Esophagus squamous epithelium (tissue), 4 donors: Measurements from ENCODE around the gene ASB2.

Experiments
- POLR2A ChIP-seq, 4 donors: fragments of 450-650 bp; IDR thresholded peaks; one replicate each; pipeline ENCODE4 v1.6.1; 2017; ENCODE audit warnings: antibody characterized with exemption in 4 of 4, mild to moderate bottlenecking in 4 of 4, moderate library complexity in 3 of 4
- TF ChIP-seq, protein P1 (sequence below), 6 experiments: fragments of 450-650 bp in 4 of 6; fragments of 200-600 bp in 2 of 6; sonication (generic) in 2 of 6; IDR thresholded peaks; one replicate each; pipeline ENCODE4 v1.5.1; 2016 to 2019; ENCODE audit warnings: antibody characterized with exemption in 6 of 6, mild to moderate bottlenecking in 4 of 6, moderate library complexity in 4 of 6

DNA sequence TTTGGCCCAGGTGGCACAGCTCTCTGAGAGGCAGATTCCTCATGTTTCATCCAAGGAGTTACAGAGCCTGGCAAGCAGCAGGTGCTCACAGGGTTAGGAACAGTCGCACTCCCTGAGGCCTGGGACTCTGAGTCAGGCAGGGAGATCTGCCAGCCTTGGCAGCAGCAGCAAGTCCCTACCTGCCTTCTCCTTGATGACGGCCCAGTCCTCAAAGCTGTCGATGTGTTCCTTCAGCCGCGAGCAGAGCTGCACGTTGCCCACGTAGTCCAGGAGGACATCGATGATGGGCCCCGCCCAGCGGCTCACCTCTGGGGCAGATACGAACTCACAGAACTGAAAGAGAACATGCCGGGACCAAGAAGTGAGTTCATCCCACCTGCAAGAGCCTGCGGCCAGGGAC lies 38.9 kb downstream of the ASB2 start:
- TF ChIP-seq, protein P1, sequence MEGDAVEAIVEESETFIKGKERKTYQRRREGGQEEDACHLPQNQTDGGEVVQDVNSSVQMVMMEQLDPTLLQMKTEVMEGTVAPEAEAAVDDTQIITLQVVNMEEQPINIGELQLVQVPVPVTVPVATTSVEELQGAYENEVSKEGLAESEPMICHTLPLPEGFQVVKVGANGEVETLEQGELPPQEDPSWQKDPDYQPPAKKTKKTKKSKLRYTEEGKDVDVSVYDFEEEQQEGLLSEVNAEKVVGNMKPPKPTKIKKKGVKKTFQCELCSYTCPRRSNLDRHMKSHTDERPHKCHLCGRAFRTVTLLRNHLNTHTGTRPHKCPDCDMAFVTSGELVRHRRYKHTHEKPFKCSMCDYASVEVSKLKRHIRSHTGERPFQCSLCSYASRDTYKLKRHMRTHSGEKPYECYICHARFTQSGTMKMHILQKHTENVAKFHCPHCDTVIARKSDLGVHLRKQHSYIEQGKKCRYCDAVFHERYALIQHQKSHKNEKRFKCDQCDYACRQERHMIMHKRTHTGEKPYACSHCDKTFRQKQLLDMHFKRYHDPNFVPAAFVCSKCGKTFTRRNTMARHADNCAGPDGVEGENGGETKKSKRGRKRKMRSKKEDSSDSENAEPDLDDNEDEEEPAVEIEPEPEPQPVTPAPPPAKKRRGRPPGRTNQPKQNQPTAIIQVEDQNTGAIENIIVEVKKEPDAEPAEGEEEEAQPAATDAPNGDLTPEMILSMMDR (IDR thresholded peaks at IDR 0.05), result no peak
- TF ChIP-seq POLR2A (IDR thresholded peaks at IDR 0.05), result no peak
